Keratinocyte (primary cell): ENCODE data around the gene ZNF362.

ENCODE experiments used
- EZH2 ChIP-seq: IDR thresholded peaks from one replicate; pipeline ENCODE4 v1.6.1; 2012; ENCODE audit warnings: inconsistent platforms, mild to moderate bottlenecking, low read length, moderate library complexity
- TF ChIP-seq, protein P1 (sequence below), 3 experiments: IDR thresholded peaks in 1 of 3; conservative IDR thresholded peaks in 1 of 3; optimal IDR thresholded peaks in 1 of 3; 2 replicates in 2 of 3; 3 replicates in 1 of 3; pipeline versions ENCODE3 to v1.5.1; 2011; ENCODE audit warnings: low read length in 3 of 3, mild to moderate bottlenecking in 3 of 3, moderate library complexity in 2 of 3, control low read depth in 1 of 3, inconsistent platforms in 1 of 3; ENCODE audit not compliant: insufficient read depth in 2 of 3; ENCODE audit errors: extremely low read depth in 1 of 3

DNA sequence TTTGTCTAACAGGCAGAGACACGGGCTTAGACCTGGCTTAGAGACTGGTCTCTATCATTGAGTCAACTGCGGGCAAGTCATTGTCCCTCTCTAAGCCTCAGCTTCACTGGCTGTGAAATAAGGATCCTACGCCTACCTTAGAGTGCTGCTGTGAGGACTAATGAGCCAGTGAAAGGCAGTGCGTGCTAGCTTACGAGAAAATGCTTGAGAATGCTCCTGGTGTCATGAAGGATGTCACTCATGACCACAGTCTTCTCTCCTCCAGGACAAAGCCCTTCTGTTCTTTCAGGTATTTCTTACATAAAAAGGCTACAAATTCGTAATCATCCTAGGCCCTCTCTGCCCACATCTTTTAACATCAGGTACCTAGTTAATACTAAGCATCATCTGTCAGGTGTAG lies 81.1 kb downstream of the ZNF362 start:
- no peak for TF ChIP-seq EZH2
- TF ChIP-seq, protein P1, sequence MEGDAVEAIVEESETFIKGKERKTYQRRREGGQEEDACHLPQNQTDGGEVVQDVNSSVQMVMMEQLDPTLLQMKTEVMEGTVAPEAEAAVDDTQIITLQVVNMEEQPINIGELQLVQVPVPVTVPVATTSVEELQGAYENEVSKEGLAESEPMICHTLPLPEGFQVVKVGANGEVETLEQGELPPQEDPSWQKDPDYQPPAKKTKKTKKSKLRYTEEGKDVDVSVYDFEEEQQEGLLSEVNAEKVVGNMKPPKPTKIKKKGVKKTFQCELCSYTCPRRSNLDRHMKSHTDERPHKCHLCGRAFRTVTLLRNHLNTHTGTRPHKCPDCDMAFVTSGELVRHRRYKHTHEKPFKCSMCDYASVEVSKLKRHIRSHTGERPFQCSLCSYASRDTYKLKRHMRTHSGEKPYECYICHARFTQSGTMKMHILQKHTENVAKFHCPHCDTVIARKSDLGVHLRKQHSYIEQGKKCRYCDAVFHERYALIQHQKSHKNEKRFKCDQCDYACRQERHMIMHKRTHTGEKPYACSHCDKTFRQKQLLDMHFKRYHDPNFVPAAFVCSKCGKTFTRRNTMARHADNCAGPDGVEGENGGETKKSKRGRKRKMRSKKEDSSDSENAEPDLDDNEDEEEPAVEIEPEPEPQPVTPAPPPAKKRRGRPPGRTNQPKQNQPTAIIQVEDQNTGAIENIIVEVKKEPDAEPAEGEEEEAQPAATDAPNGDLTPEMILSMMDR (optimal IDR thresholded peaks at IDR 0.05 in 1 of 3, IDR thresholded peaks at IDR 0.05 in 1 of 3, conservative IDR thresholded peaks at IDR 0.05 in 1 of 3; ENCODE audit: extremely low read depth in 1 of 3, insufficient read depth in 2 of 3, low read length in 3 of 3), result no peak
